HepG2 (cell line): ENCODE results near the gene ZSCAN26. TPM values are rescaled to one million over a fixed set of nuclear protein-coding genes. Genes with fewer than 3 reads are reported as not detected.

Experiments used
- HNRNPH1 ChIP-seq: fragments of 200-400 bp; formaldehyde crosslinking; optimal IDR thresholded peaks from 2 replicates; pipeline ENCODE3; 2017; ENCODE audit warnings: mild to moderate bottlenecking, low read depth, low read length
- KLF16 ChIP-seq, 2 experiments: sonication (generic) in 1 of 2; formaldehyde crosslinking in 1 of 2; IDR thresholded peaks; 2 replicates each; pipeline versions ENCODE4 v1.6.1 to v1.8.0; 2016 to 2023; ENCODE audit warnings: missing genetic modification reagents in 2 of 2, missing compliant biosample characterization in 1 of 2
- POLR2AphosphoS2 ChIP-seq: IDR thresholded peaks from 2 replicates; pipeline ENCODE4 v1.6.1; 2011; ENCODE audit warnings: low read depth, low read length, improper control_type of control experiment
- REXO4 ChIP-seq: sonication (generic); formaldehyde crosslinking; IDR thresholded peaks from 2 replicates; pipeline ENCODE4 v1.8.0; 2022; ENCODE audit warnings: missing genetic modification reagents, mild to moderate bottlenecking, borderline replicate concordance
- SALL2 ChIP-seq: sonication (generic); formaldehyde crosslinking; IDR thresholded peaks from 2 replicates; pipeline ENCODE4 v1.8.1; 2023; ENCODE audit warnings: mild to moderate bottlenecking, missing genetic modification reagents, inconsistent platforms
- ZBTB7A ChIP-seq: sonication (generic); formaldehyde crosslinking; IDR thresholded peaks from 2 replicates; pipeline ENCODE4 v1.8.0; 2022; ENCODE audit warnings: mild to moderate bottlenecking, missing genetic modification reagents
- ZNF569 ChIP-seq: sonication (generic); formaldehyde crosslinking; IDR thresholded peaks from 2 replicates; pipeline ENCODE4 v1.5.0; 2020; ENCODE audit warnings: mild to moderate bottlenecking, missing genetic modification reagents, moderate library complexity, borderline replicate concordance
- ZNF570 ChIP-seq: sonication (generic); formaldehyde crosslinking; IDR thresholded peaks from 2 replicates; pipeline ENCODE4 v1.4.0; 2020; ENCODE audit warnings: mild to moderate bottlenecking, missing genetic modification reagents, borderline replicate concordance
- ZNF607 ChIP-seq: sonication (generic); formaldehyde crosslinking; IDR thresholded peaks from 2 replicates; pipeline ENCODE4 v1.5.1; 2020; ENCODE audit warnings: missing genetic modification reagents, mild to moderate bottlenecking, borderline replicate concordance
- ZSCAN25 ChIP-seq: sonication (generic); formaldehyde crosslinking; IDR thresholded peaks from 2 replicates; pipeline ENCODE4 v1.8.0; 2022; ENCODE audit warnings: mild to moderate bottlenecking, missing genetic modification reagents
- polyA plus RNA-seq, 8 experiments: library from polyadenylated mRNA; depleted of rRNA in 3 of 8; stranded (reverse) in 7 of 8; unstranded in 1 of 8; fragments of >200 nt; fragmentation: Illumina TruSeq in 4 of 8; extraction: Trizol in 4 of 8; gene quantifications; 2 replicates each; pipeline versions ENCODE4 v1.2.1 to v1.2.3, GENCODE V29; 2011 to 2016; ENCODE audit warnings: low read depth in 4 of 8, missing spikeins in 1 of 8, mixed read lengths in 1 of 8; ENCODE audit not compliant: insufficient read depth in 1 of 8
- total RNA-seq, 5 experiments: library from RNA; depleted of rRNA; stranded (reverse); fragments of >200 nt; fragmentation: Illumina TruSeq; extraction: Trizol; gene quantifications; 2 replicates each; pipeline ENCODE4 v1.2.3, GENCODE V29; 2016; ENCODE audit warnings: low read depth in 1 of 5
- TF ChIP-seq, protein P1 (sequence below): sonication (generic); formaldehyde crosslinking; IDR thresholded peaks from 2 replicates; pipeline ENCODE4 v1.5.1; 2020; ENCODE audit warnings: mild to moderate bottlenecking, moderate library complexity, missing genetic modification reagents
- TF ChIP-seq, protein P2 (sequence below): sonication (generic); formaldehyde crosslinking; IDR thresholded peaks from 2 replicates; pipeline ENCODE4 v1.4.0; 2020; ENCODE audit warnings: missing genetic modification reagents, borderline replicate concordance
- TF ChIP-seq, protein P3 (sequence below): IDR thresholded peaks from 2 replicates; pipeline ENCODE4 v1.6.1; 2016; ENCODE audit warnings: missing compliant biosample characterization, missing genetic modification reagents, borderline replicate concordance
- TF ChIP-seq, protein P4 (sequence below): sonication (generic); formaldehyde crosslinking; IDR thresholded peaks from 2 replicates; pipeline ENCODE4 v1.4.0; 2020; ENCODE audit warnings: missing genetic modification reagents
- TF ChIP-seq, protein P5 (sequence below): sonication (generic); formaldehyde crosslinking; IDR thresholded peaks from 2 replicates; pipeline ENCODE4 v1.9.0; 2021; ENCODE audit warnings: missing genetic modification reagents, borderline replicate concordance

ZSCAN26 gene
- total and polyA plus RNA-seq, 2 of the 13 experiments (the other 11 are each of a cell fraction or from before 2014, with no cell fraction given) = 12.0 to 15.6 TPM

DNA sequence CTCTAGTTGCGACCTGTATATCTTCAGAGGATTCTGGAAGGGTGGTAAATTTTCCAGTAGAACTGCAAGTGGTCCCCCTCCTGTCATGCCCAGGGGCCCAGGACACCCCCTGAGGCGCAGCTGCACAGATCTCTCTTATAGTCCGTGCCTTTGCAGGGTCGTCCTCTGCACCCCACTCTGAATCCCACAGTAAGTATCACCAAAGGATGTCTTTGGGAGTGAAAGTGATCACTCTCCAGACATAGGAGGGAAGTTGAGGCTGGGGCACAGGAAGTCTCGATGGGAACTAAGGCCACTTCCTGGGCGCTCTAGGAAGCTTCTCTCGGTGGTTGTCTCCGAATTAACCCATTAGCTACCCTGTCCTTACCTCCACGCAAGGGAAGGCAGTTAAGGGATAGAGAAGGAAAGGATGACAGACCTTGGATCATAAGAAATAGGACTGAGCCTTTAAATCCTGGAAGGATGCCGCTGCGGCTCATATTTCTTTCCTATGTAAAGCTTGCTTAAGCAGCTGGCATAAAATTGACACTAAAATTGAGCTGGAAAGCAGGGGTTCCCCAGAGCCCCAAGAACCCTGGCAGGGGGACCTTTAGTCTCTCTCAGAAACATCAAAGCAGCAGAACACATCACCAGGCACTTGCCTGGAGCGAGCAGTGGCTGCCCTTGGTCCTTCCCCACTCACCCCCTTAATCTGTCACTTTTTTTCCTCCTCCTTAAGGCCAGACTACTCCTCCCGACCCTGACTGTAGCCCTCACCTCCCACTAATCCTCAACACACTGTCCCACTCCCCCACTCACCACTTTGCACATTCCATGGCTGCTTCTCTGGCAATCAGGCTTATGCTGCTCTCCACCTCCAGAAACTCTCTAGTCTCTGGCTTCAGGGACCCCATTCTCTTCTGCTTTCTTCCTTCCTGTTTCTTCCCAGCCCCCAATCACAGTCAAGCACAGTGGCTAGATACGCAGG, 14.7 kb upstream of the ZSCAN26 start, which contains the start of gene ZKSCAN4 (continued):
- TF ChIP-seq, protein P1, sequence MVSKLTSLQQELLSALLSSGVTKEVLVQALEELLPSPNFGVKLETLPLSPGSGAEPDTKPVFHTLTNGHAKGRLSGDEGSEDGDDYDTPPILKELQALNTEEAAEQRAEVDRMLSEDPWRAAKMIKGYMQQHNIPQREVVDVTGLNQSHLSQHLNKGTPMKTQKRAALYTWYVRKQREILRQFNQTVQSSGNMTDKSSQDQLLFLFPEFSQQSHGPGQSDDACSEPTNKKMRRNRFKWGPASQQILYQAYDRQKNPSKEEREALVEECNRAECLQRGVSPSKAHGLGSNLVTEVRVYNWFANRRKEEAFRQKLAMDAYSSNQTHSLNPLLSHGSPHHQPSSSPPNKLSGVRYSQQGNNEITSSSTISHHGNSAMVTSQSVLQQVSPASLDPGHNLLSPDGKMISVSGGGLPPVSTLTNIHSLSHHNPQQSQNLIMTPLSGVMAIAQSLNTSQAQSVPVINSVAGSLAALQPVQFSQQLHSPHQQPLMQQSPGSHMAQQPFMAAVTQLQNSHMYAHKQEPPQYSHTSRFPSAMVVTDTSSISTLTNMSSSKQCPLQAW (CRISPR knock-in tag) = no peak
- TF ChIP-seq, protein P2, sequence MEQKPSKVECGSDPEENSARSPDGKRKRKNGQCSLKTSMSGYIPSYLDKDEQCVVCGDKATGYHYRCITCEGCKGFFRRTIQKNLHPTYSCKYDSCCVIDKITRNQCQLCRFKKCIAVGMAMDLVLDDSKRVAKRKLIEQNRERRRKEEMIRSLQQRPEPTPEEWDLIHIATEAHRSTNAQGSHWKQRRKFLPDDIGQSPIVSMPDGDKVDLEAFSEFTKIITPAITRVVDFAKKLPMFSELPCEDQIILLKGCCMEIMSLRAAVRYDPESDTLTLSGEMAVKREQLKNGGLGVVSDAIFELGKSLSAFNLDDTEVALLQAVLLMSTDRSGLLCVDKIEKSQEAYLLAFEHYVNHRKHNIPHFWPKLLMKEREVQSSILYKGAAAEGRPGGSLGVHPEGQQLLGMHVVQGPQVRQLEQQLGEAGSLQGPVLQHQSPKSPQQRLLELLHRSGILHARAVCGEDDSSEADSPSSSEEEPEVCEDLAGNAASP (CRISPR knock-in tag) = no peak; the same call in 1 of the 2 replicates
- TF ChIP-seq ZNF569 (CRISPR knock-in tag) = no peak
- no peak for TF ChIP-seq ZNF570 (CRISPR knock-in tag)
- no peak for TF ChIP-seq REXO4
- TF ChIP-seq, protein P3, sequence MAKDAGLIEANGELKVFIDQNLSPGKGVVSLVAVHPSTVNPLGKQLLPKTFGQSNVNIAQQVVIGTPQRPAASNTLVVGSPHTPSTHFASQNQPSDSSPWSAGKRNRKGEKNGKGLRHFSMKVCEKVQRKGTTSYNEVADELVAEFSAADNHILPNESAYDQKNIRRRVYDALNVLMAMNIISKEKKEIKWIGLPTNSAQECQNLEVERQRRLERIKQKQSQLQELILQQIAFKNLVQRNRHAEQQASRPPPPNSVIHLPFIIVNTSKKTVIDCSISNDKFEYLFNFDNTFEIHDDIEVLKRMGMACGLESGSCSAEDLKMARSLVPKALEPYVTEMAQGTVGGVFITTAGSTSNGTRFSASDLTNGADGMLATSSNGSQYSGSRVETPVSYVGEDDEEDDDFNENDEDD (CRISPR knock-in tag) = no peak; the same call in 1 of the 2 replicates
- no peak for TF ChIP-seq ZBTB7A
- no peak for TF ChIP-seq HNRNPH1
- TF ChIP-seq SALL2 (CRISPR knock-in tag) = no peak; the same call in 1 of the 2 replicates
- TF ChIP-seq, protein P4, sequence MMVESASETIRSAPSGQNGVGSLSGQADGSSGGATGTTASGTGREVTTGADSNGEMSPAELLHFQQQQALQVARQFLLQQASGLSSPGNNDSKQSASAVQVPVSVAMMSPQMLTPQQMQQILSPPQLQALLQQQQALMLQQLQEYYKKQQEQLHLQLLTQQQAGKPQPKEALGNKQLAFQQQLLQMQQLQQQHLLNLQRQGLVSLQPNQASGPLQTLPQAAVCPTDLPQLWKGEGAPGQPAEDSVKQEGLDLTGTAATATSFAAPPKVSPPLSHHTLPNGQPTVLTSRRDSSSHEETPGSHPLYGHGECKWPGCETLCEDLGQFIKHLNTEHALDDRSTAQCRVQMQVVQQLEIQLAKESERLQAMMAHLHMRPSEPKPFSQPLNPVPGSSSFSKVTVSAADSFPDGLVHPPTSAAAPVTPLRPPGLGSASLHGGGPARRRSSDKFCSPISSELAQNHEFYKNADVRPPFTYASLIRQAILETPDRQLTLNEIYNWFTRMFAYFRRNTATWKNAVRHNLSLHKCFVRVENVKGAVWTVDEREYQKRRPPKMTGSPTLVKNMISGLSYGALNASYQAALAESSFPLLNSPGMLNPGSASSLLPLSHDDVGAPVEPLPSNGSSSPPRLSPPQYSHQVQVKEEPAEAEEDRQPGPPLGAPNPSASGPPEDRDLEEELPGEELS (CRISPR knock-in tag) = peak; percentile 32; the same call in 1 of the 2 replicates
- no peak for TF ChIP-seq POLR2AphosphoS2
- peak; percentile 56; the same call in 1 of the 2 replicates for TF ChIP-seq ZSCAN25
- TF ChIP-seq KLF16 (CRISPR knock-in tag; IDR thresholded peaks at IDR 0.05) = peak in 1 of 2 experiments; percentile 91; a peak in 2 of 4 replicates
- no peak; the same call in 1 of the 2 replicates for TF ChIP-seq ZNF607 (CRISPR knock-in tag)
- TF ChIP-seq, protein P5, sequence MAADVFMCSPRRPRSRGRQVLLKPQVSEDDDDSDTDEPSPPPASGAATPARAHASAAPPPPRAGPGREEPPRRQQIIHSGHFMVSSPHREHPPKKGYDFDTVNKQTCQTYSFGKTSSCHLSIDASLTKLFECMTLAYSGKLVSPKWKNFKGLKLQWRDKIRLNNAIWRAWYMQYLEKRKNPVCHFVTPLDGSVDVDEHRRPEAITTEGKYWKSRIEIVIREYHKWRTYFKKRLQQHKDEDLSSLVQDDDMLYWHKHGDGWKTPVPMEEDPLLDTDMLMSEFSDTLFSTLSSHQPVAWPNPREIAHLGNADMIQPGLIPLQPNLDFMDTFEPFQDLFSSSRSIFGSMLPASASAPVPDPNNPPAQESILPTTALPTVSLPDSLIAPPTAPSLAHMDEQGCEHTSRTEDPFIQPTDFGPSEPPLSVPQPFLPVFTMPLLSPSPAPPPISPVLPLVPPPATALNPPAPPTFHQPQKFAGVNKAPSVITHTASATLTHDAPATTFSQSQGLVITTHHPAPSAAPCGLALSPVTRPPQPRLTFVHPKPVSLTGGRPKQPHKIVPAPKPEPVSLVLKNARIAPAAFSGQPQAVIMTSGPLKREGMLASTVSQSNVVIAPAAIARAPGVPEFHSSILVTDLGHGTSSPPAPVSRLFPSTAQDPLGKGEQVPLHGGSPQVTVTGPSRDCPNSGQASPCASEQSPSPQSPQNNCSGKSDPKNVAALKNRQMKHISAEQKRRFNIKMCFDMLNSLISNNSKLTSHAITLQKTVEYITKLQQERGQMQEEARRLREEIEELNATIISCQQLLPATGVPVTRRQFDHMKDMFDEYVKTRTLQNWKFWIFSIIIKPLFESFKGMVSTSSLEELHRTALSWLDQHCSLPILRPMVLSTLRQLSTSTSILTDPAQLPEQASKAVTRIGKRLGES (CRISPR knock-in tag) = no peak
